GM21786 (cell line): ENCODE data around the gene LAP3.
A peak's percentile ranks its signal among the peaks of the same experiment; 100 is the strongest.
"Not testable (repeated sequence)": the region's sequence is repeated elsewhere in the genome, so short reads cannot be mapped to it uniquely, and the experiment has no call there.

ENCODE experiments used
- ATAC-seq: cut with Tn5 transposase; IDR thresholded peaks from one replicate; pipeline ENCODE4 v1.9.1; 2021; ENCODE audit not compliant: unreplicated experiment

The LAP3 gene

GRCh38 chr4:17561195-17561909, 15.6 kb upstream of the LAP3 start:
- ATAC-seq: no peak

GRCh38 chr4:17562157-17562556, 14.8 kb upstream of the LAP3 start:
- ATAC-seq: no peak

- no peak for ATAC-seq
Measured at GRCh38 chr4:17565846-17566245, 11.2 kb upstream of the LAP3 start.

GRCh38 chr4:17567271-17567670, 9.7 kb upstream of the LAP3 start:
- ATAC-seq: no peak

DNA sequence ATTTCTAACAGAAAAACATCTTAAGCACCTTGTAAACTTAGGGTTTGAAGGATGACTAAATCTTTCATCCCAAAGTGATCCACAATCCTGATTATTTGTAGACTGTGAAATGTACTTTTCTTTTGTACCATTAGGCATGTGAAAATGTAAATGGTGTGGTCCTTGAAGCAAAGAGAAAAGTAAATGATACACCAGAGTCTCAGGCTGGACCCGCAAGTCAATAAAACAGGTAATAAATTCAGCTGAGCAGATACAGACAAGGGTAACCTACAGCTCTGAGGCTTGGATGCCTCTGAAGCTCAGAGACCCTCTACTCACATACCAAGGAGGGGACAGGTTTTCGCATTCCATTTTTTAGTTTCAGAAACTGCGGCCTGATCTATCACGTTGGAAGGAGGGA, 2.8 kb upstream of the LAP3 start:
- ATAC-seq: no peak

DNA sequence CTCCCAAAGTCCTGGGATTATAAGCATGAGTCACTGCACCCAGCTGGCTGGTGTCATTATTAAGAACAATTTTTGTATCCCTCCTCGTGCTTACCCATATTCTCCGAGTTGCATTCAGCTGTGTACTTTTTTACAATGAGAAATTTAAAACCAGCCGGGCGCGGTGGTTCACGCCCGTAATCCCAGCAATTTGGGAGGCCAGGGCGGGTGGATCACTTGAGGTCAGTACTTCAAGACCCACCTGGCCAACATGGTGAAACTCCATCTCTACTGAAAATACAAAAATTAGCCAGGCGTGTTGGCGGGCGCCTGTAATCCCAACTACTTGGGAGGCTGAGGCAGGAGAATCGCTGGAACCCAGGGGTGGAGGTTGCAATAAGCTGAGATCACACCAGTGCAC, 1.8 kb upstream of the LAP3 start:
- ATAC-seq: not testable (repeated sequence)

DNA sequence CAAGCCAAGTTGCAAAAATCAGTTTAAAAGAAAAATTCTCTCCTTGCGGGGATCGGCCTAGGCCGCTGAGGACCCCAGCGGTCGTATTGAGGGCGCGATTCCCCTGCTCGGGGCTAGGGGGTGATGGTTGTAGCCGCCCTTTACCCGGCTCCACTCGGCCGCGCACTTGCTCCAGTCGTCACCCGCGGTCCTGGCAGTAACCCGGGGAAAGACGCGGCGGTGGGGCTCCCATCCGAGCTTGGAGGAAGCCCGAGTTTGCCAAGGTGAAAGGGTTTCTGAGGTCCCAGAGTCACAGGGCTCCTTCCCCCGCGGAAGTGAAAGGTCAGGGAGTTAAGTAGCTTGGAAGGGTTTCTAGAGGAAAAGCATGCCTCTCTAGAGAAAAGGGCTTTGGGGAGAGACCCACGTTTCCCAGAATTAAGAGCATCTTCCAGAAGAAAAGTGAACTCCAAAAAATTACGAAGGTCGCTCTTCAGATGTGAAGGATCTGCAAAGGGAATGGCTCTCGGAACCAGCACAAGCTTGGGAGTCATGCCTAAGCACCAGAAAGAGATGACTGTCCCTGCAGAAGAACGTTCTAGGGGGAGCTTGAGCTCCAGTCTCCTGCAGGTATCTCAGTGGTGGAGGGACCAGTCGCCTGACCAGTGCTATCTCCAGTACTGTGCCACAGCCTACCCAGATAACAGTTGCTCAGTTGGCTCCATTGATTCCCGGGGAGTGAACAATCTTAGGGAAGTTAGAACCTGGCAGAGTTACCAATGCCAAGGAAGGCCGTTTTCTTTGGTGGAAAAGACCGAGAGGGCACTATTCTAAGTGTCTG, 875 bp downstream of the LAP3 start:
- peak; percentile 3 for ATAC-seq

DNA sequence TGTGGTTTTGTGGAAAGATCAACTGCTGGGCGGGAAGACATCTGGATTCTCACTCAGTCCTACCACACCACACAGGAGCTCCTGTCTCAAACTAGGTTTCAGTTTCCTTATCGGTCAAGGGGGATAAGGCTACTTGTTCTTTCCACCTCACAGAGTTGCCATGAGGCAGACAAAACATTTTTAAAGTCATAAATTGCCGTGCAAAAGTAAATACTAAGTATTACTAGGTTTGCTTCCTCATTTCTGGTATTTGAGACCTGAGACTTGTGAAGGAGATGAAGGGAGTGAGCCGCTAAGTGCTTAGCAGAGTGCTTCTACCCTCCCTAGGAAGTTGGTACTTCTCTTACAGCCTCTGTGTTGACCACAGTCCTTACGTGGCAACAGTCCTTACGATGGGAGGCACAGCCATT, 1.5 kb downstream of the LAP3 start:
- peak; percentile 29 for ATAC-seq

GRCh38 chr4:17580969-17581368, 4.0 kb downstream of the LAP3 start:
- no peak for ATAC-seq

DNA sequence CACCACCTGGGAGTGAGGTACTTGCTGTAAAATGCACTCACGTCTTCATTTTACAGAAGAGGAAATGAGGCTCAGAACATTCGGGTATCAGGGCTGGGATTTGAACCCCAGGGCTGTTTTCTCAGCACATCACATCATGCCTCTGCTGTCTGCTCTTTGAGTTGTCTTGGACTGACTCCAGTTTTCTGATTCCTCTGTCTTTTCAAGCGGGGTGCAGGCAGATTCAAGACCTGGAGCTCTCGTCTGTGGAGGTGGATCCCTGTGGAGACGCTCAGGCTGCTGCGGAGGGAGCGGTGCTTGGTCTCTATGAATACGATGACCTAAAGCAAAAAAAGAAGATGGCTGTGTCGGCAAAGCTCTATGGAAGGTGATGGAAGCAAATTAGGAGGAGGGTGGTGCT, 6.3 kb downstream of the LAP3 start:
- no peak for ATAC-seq

DNA sequence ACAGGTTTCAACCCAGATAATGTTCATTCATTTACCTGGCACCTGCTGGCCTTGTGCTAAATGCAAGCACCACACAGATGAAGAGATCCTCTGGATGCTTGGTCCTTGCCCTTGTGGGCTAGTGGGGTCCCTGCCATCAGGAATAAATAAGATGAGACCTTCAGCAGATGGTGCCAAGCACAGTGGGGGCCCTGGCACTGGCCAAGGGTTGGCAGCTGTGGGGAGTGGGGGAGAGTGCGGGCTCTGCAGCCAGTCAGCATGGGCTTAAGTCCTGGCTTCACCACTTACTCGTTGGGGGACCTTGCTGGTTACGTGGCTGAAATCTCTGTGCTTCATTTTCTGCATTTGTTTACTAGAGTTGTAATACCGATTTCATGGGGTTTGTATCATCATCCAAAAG, 6.9 kb downstream of the LAP3 start:
- no peak for ATAC-seq

DNA sequence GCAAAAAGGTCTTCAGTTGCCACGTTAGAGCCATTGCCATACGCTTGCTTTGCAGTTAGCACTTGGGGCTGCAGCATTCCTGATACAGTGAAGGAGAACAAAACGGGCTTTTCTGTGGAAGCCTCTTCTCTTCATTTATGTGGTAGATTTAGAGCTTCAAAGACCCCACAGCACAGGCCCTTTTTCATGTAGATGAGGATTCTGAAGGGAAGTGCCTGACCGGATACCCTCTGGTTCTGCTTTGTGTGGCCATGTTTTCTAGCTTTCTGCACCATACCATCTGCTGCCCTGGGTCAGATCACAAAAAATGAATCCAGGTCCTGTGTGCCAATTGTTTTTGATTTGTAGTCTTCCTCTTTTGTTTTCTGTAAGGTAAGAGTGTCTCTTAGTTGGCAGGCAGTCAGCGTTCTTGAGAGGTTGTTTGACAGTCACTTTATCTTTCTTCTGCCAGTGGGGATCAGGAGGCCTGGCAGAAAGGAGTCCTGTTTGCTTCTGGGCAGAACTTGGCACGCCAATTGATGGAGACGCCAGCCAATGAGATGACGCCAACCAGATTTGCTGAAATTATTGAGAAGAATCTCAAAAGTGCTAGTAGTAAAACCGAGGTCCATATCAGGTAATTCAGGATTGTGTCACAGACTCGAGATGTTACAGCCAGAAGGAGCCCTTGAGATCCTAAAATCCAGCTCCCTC, 7.7 kb downstream of the LAP3 start:
- ATAC-seq: no peak

DNA sequence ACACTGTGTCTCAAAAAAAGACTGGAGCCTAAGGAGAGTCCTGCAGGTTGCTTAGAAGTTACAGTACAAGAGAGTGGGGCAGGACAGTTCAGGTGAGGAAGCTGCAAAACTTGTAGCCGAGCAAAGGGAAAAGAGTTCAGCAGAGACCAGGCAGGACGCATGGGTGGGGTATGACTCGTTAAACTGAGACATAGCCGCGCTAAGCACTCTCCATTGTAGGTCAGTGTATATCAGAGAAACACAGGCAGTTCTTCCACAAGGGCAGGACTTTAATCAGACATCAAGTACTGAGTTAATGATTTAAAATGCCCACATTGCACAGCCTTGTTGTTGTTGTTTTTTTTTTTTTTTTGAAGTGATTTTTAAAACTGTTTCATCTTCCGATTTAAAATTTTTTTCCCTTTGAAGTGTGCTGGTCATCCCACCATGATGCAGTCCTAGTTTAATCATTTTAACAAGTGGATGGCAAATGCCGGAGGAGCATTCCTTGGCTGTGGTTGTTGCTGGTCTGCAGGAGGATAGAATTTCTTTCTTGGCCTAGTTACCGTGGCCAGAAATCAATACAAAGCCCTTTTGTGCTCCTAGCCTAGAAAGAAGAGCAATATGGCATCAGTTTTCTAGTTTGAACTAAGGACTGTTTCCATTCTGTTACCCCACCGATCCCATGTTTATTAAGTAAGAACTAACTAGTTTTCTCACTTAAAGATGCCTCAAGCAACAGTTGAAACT, 10.3 kb downstream of the LAP3 start:
- no peak for ATAC-seq

DNA sequence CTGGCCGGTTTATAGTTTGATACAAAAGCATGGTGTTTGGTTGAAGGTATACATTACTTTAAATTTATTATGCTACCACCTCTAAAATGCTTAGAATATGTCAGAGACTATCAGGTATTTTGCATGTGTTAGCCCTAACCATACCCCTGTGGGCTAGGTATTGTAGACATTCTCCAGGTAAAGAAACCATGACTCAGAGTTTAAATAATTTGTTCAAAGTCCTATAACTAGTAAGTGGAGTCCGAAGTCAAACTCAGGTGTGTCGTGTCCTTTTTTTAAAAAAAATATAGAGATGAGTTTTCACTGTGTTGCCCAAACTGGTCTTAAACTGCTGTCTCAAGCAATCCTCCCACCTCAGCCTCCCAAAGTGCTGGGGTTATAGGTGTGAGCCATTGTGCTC, 12.4 kb downstream of the LAP3 start:
- no peak for ATAC-seq

DNA sequence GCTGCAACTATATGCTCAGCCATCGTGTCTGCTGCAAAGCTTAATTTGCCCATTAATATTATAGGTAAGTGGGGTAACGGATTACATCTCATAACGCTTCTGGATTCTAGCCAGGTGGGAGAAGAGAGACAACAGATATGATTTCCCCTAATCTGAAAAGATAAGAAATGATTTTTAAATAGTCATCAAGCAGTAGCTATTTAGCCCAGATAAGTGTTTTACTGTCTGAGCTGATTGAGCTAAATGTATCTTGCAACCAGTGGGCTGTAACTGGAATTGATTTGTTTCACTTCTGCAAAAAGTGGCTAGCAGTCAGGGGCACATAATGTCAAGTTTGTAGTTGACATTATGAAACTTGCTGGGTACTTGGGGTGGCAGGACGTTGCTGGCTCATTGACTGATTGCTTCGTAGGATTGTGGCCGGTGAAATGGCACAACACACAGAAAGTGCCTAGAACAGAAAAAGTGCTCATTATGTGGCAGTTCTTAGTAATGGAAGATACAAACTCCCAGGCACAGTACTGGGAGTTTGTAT, 18.5 kb downstream of the LAP3 start:
- peak; percentile 91 for ATAC-seq

- no peak for ATAC-seq
Measured at GRCh38 chr4:17597517-17597916, 20.5 kb downstream of the LAP3 start.

- ATAC-seq: no peak
Measured at GRCh38 chr4:17599826-17600225, 22.8 kb downstream of the LAP3 start.

DNA sequence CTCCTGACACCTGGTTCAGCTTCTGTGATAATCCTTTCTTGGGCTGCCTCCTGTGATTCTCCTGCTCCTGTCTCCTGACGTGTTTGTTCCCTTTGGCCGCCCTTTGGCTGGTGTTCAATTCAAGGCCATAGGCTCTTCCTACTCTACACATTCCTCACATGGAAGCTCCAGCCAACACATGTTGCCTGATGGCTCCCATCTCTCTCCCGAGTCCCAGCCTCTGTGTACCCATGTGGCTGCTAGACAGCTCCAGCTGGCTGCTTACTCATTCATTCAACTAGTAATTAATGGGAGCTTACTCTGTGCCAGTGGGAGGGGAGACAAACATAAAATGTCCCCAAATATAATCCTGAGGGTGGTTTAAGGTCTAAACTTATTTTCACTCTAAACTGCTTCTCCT, 28.2 kb downstream of the LAP3 start:
- no peak for ATAC-seq

- ATAC-seq: peak; percentile 44
Measured at GRCh38 chr4:17613761-17614415, 36.9 kb downstream of the LAP3 start.
